T-cell (primary cell): Measurements from ENCODE around the gene PBRM1. TPM values are rescaled to one million over a fixed set of nuclear protein-coding genes. Genes with fewer than 3 reads are reported as not detected.

Source experiments
- ATAC-seq, 4 experiments: fragments of 200-7000 bp in 3 of 4; fragments of 150-1000 bp in 1 of 4; cut with Tn5 transposase; replicated peaks in 1 of 4; 1 replicate in 3 of 4; 2 replicates in 1 of 4; pipeline ENCODE4 v1.10.0; 2021; ENCODE audit warnings: moderate library complexity in 3 of 4, mild to moderate bottlenecking in 2 of 4, moderate number of reproducible peaks in 1 of 4
- CTCF ChIA-PET, 2 donors: fragments of 300-600 bp; sonication (Branson Sonifier 250); formaldehyde crosslinking; loops; one replicate each; lab custom pipeline; 2022; ENCODE audit warnings: antibody characterized with exemption in 2 of 2; lab: Charles Lee
- POLR2A ChIA-PET, 2 donors: fragments of 300-600 bp; sonication (Branson Sonifier 250); formaldehyde crosslinking; loops; one replicate each; lab custom pipeline; 2022; ENCODE audit warnings: antibody characterized with exemption in 2 of 2; lab: Charles Lee
- DNase-seq, 35 experiments: peaks; one replicate each; pipeline versions ENCODE4 v3.0.0 to v3.0.0-alpha.2; 2013 to 2023
- H3K27ac ChIP-seq: one replicate; pipeline ENCODE4 v1.5.1; 2013; ENCODE audit warnings: low read length
- H3K27me3 ChIP-seq, 2 experiments: replicated peaks in 1 of 2; 1 replicate in 1 of 2; 2 replicates in 1 of 2; pipeline versions ENCODE4 v1.6.1 to v1.7.0; 2013; ENCODE audit warnings: low read length in 1 of 2, mixed read lengths in 1 of 2; ENCODE audit not compliant: control insufficient read depth in 2 of 2, insufficient read depth in 2 of 2; ENCODE audit errors: extremely low read depth in 1 of 2
- H3K36me3 ChIP-seq, 2 donors: 1 replicate in 1 of 2; 2 replicates in 1 of 2; pipeline versions ENCODE4 v1.6.1 to v1.7.0; 2013; ENCODE audit warnings: low read length in 1 of 2; ENCODE audit not compliant: control insufficient read depth in 2 of 2, insufficient read depth in 1 of 2; ENCODE audit errors: extremely low read depth in 1 of 2
- H3K4me1 ChIP-seq, 2 experiments: 1 replicate in 1 of 2; 2 replicates in 1 of 2; pipeline versions ENCODE4 v1.6.1 to v1.7.0; 2013; ENCODE audit warnings: low read length in 2 of 2, mixed read lengths in 1 of 2; ENCODE audit not compliant: insufficient read depth in 2 of 2, control insufficient read depth in 1 of 2; ENCODE audit errors: extremely low read depth in 1 of 2
- H3K4me3 ChIP-seq, 2 donors: 1 replicate in 1 of 2; 2 replicates in 1 of 2; pipeline versions ENCODE4 v1.5.1 to v1.7.0; 2013; ENCODE audit warnings: mild to moderate bottlenecking in 2 of 2, low read length in 1 of 2, moderate library complexity in 1 of 2; ENCODE audit not compliant: control insufficient read depth in 1 of 2; ENCODE audit errors: extremely low read depth in 1 of 2
- H3K9me3 ChIP-seq: 2 replicates; pipeline ENCODE4 v1.7.0; 2013
- H3K27ac Mint-ChIP-seq, 2 donors: one replicate each; pipeline ENCODE4 v1.8.0; 2020 to 2021; ENCODE audit warnings: mild to moderate bottlenecking in 2 of 2, mixed read lengths in 2 of 2
- H3K27me3 Mint-ChIP-seq, 2 donors: one replicate each; pipeline ENCODE4 v1.8.0; 2021 to 2022; ENCODE audit warnings: mixed read lengths in 2 of 2
- H3K36me3 Mint-ChIP-seq: one replicate; pipeline ENCODE4 v1.8.0; 2021; ENCODE audit warnings: mixed read lengths
- H3K4me1 Mint-ChIP-seq, 3 donors: one replicate each; pipeline ENCODE4 v1.8.0; 2020 to 2022; ENCODE audit warnings: mixed read lengths in 3 of 3, mild to moderate bottlenecking in 1 of 3
- H3K4me3 Mint-ChIP-seq, 3 donors: one replicate each; pipeline ENCODE4 v1.8.0; 2020 to 2022; ENCODE audit warnings: mild to moderate bottlenecking in 3 of 3, mixed read lengths in 3 of 3, moderate library complexity in 3 of 3
- H3K9me3 Mint-ChIP-seq, 3 donors: one replicate each; pipeline ENCODE4 v1.8.0; 2020 to 2022; ENCODE audit warnings: mixed read lengths in 3 of 3
- WGBS: methylation state at CpG from one replicate; pipeline ENCODE4 v1.1.5; 2013; ENCODE audit warnings: missing lambda C conversion rate; ENCODE audit not compliant: insufficient coverage; 5-methylcytosine and 5-hydroxymethylcytosine counted together
- total RNA-seq, 35 experiments: library from RNA in 6 of 35; stranded (reverse) in 6 of 35; fragments of 120-200 nt in 1 of 35; gene quantifications; one replicate each; pipeline versions ENCODE4 v1.2.1 to v1.2.4 and lab custom pipeline; 2013 to 2026

The PBRM1 gene
- total RNA-seq, 5 donors from 2014 or later (not counting 1 experiment from before 2014, with no cell fraction given): 57.4 to 73.3 (median 63.3) TPM

- Histone ChIP-seq H3K27me3 (peaks cover 0 to 7% of the 10 kb centered on the region in 2 experiments), H3K27ac (no peak overlapping the region), H3K4me1 (peaks cover 22 to 43% of the 10 kb centered on the region in 2 experiments), H3K36me3 (peaks cover 0 to 2% of the 10 kb centered on the region in 2 donors), H3K9me3 (no peaks in the 10 kb centered on the region), H3K4me3 (no peak overlapping the region)
- Mint-ChIP-seq H3K9me3 (no peaks in the 10 kb centered on the region), H3K27me3 (no peaks in the 10 kb centered on the region), H3K36me3 (peaks cover 25% of the 10 kb centered on the region), H3K4me3 (peak overlapping the region; percentile 34 to 100 (median 96)), H3K4me1 (peaks cover 48 to 56% (median 52%) of the 10 kb centered on the region in 3 donors), H3K27ac (peak overlapping the region; percentile 88 to 92)
- CTCF ChIA-PET: no interaction called here
- ATAC-seq (no peak), DNase-seq (no peak)
- POLR2A ChIA-PET: no interaction called here
- 94% methylated on average over 5 of the region's 5 CpGs for WGBS
These were observed 146.6 kb downstream of the PBRM1 start for GRCh38 chr3:52539010-52539653.

GRCh38 chr3:52537726-52538421 lies 147.8 kb downstream of the PBRM1 start:
- Mint-ChIP-seq H3K9me3 (no peaks in the 10 kb centered on the region), H3K27me3 (no peaks in the 10 kb centered on the region), H3K4me1 (peaks cover 48 to 56% (median 52%) of the 10 kb centered on the region in 3 donors), H3K27ac (peak overlapping the region; percentile 98 to 99), H3K36me3 (peaks cover 25% of the 10 kb centered on the region), H3K4me3 (peak overlapping the region; percentile 96 to 100 (median 99))
- H3K4me1 ChIP-seq: peaks cover 22 to 51% of the 10 kb centered on the region in 2 experiments
- H3K27ac ChIP-seq: no peak overlapping the region
- 71% methylated on average over 5 of the region's 7 CpGs for WGBS
- ChIA-PET CTCF (interaction anchor here in 1 of 2 donors (0.7 kb wide), 1 partner anchor 47 kb away, joined by 4 read pairs; no protein-coding TSS in a partner anchor), POLR2A (no interaction called here)
- H3K4me3 ChIP-seq: peak overlapping the region in 1 of 2 donors; percentile 76
- peaks cover 0 to 13% of the 10 kb centered on the region in 2 experiments for H3K27me3 ChIP-seq
- peaks cover 0 to 2% of the 10 kb centered on the region in 2 donors for H3K36me3 ChIP-seq
- ATAC-seq (no peak), DNase-seq (peak in 1 of 35 experiments; percentile 12)
- H3K9me3 ChIP-seq: no peaks in the 10 kb centered on the region

DNA sequence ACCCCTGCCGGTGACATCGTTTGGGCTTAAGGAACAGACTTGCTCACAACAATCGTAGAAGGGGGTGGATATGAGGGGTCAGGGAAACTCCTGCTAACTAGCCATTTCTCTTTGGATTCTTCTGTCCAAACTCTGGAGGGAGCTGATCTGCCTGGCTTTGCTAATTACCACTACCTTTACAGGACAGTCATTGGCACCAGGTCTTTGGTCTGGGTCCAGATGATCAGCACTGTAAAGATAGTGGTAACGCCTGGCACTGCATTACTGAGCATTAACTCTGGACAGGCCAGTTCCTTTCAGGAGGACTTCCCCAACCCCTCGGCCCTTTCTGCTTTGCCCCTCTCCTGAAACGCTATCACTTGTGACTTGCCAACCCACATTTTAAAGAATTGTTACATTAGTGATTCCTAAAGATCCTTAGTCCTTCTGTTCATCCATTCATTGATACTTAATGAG lies 148.5 kb downstream of the PBRM1 start:
- peak overlapping the region; percentile 98 to 99 for H3K27ac Mint-ChIP-seq
- CTCF ChIA-PET: interaction anchor here in 1 of 2 donors (0.7 kb wide), 1 partner anchor 46 kb away, joined by 4 read pairs; no protein-coding TSS in a partner anchor
- H3K36me3 Mint-ChIP-seq: peaks cover 25% of the 10 kb centered on the region
- POLR2A ChIA-PET: no interaction called here
- peak overlapping the region; percentile 58 for H3K27ac ChIP-seq
- H3K4me1 Mint-ChIP-seq: peaks cover 52 to 61% (median 57%) of the 10 kb centered on the region in 3 donors
- peak overlapping the region; percentile 96 to 100 (median 99) for H3K4me3 Mint-ChIP-seq
- DNase-seq (no peak), ATAC-seq (no peak)
- H3K27me3 Mint-ChIP-seq: no peaks in the 10 kb centered on the region
- no peaks in the 10 kb centered on the region for H3K9me3 Mint-ChIP-seq
- H3K4me1 ChIP-seq: peaks cover 22 to 57% of the 10 kb centered on the region in 2 experiments
- H3K36me3 ChIP-seq: peaks cover 0 to 2% of the 10 kb centered on the region in 2 donors
- H3K9me3 ChIP-seq: no peaks in the 10 kb centered on the region
- 20% methylated on average over 1 of the region's 6 CpGs for WGBS
- peak overlapping the region; percentile 76 to 91 for H3K4me3 ChIP-seq
- H3K27me3 ChIP-seq: peaks cover 0 to 20% of the 10 kb centered on the region in 2 experiments

- no peaks in the 10 kb centered on the region for H3K9me3 Mint-ChIP-seq
These were observed 149.1 kb downstream of the PBRM1 start, which contains the start of gene UQCC5 for GRCh38 chr3:52536369-52537164. TSS of gene UQCC5 (plus strand) at chr3:52536605. CDS start at chr3:52536756, 151 bp downstream.

DNA sequence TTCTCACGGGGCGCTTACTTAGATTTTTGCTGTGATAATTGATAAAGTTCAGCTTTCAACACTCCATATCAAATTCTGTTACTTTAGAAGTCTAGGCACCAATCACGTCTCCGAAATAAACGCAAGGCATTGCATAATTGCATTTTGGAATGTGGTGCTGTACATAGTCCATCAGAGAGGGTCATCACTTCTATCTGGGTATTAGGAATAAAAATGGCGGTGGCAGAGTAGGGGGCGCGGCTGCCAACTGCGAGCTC lies 149.7 kb downstream of the PBRM1 start:
- Mint-ChIP-seq H3K4me1 (peaks cover 52 to 60% (median 55%) of the 10 kb centered on the region in 3 donors), H3K27me3 (no peaks in the 10 kb centered on the region), H3K4me3 (peak overlapping the region; percentile 96 to 100 (median 99)), H3K27ac (peak overlapping the region in 1 of 2 donors; percentile 84), H3K36me3 (peaks cover 17% of the 10 kb centered on the region), H3K9me3 (no peaks in the 10 kb centered on the region)
- peak overlapping the region; percentile 22 to 33 for H3K4me3 ChIP-seq
- DNase-seq: no peak
- ChIA-PET POLR2A (interaction anchor here (0.6 kb wide), 2 partner anchors 36 to 784 kb away, joined by 3 to 5 read pairs; no protein-coding TSS in a partner anchor), CTCF (interaction anchor here (0.6 to 1.0 kb wide), 4 partner anchors 9 to 1036 kb away, joined by 3 to 5 read pairs (median 3); partner anchors contain the start of gene DCAF1 (in 1 of the 2))
- 0% methylated on average over 6 of the region's 9 CpGs for WGBS
- H3K36me3 ChIP-seq: peaks cover 0 to 2% of the 10 kb centered on the region in 2 donors
- ATAC-seq: no peak
- peaks cover 22 to 62% of the 10 kb centered on the region in 2 experiments for H3K4me1 ChIP-seq
- H3K9me3 ChIP-seq: no peaks in the 10 kb centered on the region
- no peak overlapping the region for H3K27ac ChIP-seq
- H3K27me3 ChIP-seq: peaks cover 0 to 25% of the 10 kb centered on the region in 2 experiments

More at GRCh38 chr3:52536369-52537164, 149.1 kb downstream of the PBRM1 start, which contains the start of gene UQCC5:
- peaks cover 0 to 2% of the 10 kb centered on the region in 2 donors for H3K36me3 ChIP-seq
- peak within 1 kb of the TSS; percentile 76 to 91 for H3K4me3 ChIP-seq
- peaks cover 0 to 25% of the 10 kb centered on the region in 2 experiments for H3K27me3 ChIP-seq
- peak within 1 kb of the TSS; percentile 58 for H3K27ac ChIP-seq
- Mint-ChIP-seq H3K4me1 (peaks cover 52 to 61% (median 55%) of the 10 kb centered on the region in 3 donors), H3K27me3 (no peaks in the 10 kb centered on the region), H3K36me3 (peaks cover 21% of the 10 kb centered on the region), H3K27ac (peak within 1 kb of the TSS; percentile 98 to 99), H3K4me3 (peak within 1 kb of the TSS; percentile 96 to 100 (median 99))
- ChIA-PET POLR2A (interaction anchor here (0.6 kb wide), 2 partner anchors 37 to 784 kb away, joined by 3 to 5 read pairs; no protein-coding TSS in a partner anchor), CTCF (interaction anchor here in 1 of 2 donors (0.6 to 1.0 kb wide), 3 partner anchors 9 to 1037 kb away, joined by 3 read pairs; partner anchors contain the start of gene DCAF1)
- peaks cover 22 to 62% of the 10 kb centered on the region in 2 experiments for H3K4me1 ChIP-seq
- no peaks in the 10 kb centered on the region for H3K9me3 ChIP-seq
- DNase-seq (peak; percentile 90 to 99 (median 97)), ATAC-seq (peak; percentile 90 to 92 (median 92))
- 0% methylated on average over 60 of the region's 65 CpGs for WGBS
